Fibroblast of lung (primary cell): ENCODE data around the gene MACROD2. TPM values are rescaled to one million over a fixed set of nuclear protein-coding genes. Genes with fewer than 3 reads are reported as not detected.

Source experiments
- DNase-seq, 2 donors: peaks; one replicate each; pipeline versions ENCODE4 v3.0.0 to v3.0.0-alpha.2; 2010; ENCODE audit warnings: low read depth in 2 of 2
- H2AFZ ChIP-seq: 2 replicates; pipeline ENCODE4 v1.5.1; 2012; ENCODE audit warnings: low read length, control low read depth, inconsistent platforms
- H3K27ac ChIP-seq: 2 replicates; pipeline ENCODE4 v1.5.1; 2011; ENCODE audit warnings: low read length, control low read depth; ENCODE audit not compliant: insufficient read depth
- H3K27me3 ChIP-seq: 2 replicates; pipeline ENCODE4 v1.5.1; 2011; ENCODE audit warnings: mild to moderate bottlenecking, low read length; ENCODE audit not compliant: control insufficient read depth, insufficient read depth
- H3K36me3 ChIP-seq: 2 replicates; pipeline ENCODE4 v1.5.1; 2011; ENCODE audit warnings: low read length; ENCODE audit not compliant: control insufficient read depth, insufficient read depth
- H3K4me1 ChIP-seq: 2 replicates; pipeline ENCODE4 v1.5.1; 2011; ENCODE audit warnings: low read length; ENCODE audit not compliant: control insufficient read depth, insufficient read depth; ENCODE audit errors: extremely low read depth
- H3K4me2 ChIP-seq: 2 replicates; pipeline ENCODE4 v1.5.1; 2011; ENCODE audit warnings: low read length, control low read depth; ENCODE audit not compliant: insufficient read depth; ENCODE audit errors: extremely low read depth
- H3K4me3 ChIP-seq, 4 experiments: fragments of 200-600 bp in 1 of 4; sonication (generic) in 1 of 4; replicated peaks in 1 of 4; 2 replicates each; pipeline ENCODE4 v1.5.1; 2011 to 2016; ENCODE audit warnings: low read length in 4 of 4, low read depth in 3 of 4, mild to moderate bottlenecking in 3 of 4, control low read depth in 2 of 4, inconsistent platforms in 1 of 4, mixed read lengths in 1 of 4; ENCODE audit not compliant: insufficient read depth in 1 of 4; ENCODE audit errors: control extremely low read depth in 1 of 4
- H3K79me2 ChIP-seq: 2 replicates; pipeline ENCODE4 v1.5.1; 2012; ENCODE audit warnings: mild to moderate bottlenecking, low read length, inconsistent platforms; ENCODE audit not compliant: control insufficient read depth, insufficient read depth
- H3K9ac ChIP-seq: 2 replicates; pipeline ENCODE4 v1.5.1; 2011; ENCODE audit warnings: mild to moderate bottlenecking, low read length, control low read depth; ENCODE audit not compliant: insufficient read depth
- H3K9me3 ChIP-seq: 2 replicates; pipeline ENCODE4 v1.5.1; 2012; ENCODE audit warnings: low read depth, low read length; ENCODE audit not compliant: control insufficient read depth, insufficient read depth
- H4K20me1 ChIP-seq: 2 replicates; pipeline ENCODE4 v1.5.1; 2011; ENCODE audit warnings: low read length; ENCODE audit not compliant: control insufficient read depth, insufficient read depth; ENCODE audit errors: extremely low read depth
- EZH2 ChIP-seq: IDR thresholded peaks from 2 replicates; pipeline ENCODE4 v1.5.1; 2012; ENCODE audit warnings: low read length, control low read depth, mild to moderate bottlenecking; ENCODE audit errors: missing control alignments
- polyA plus RNA-seq, 2 donors: library from polyadenylated mRNA; depleted of rRNA in 1 of 2; stranded (reverse) in 1 of 2; unstranded in 1 of 2; fragments of >200 nt; gene quantifications; 2 replicates each; pipeline ENCODE4 v1.2.1, GENCODE V29; 2011 to 2012; ENCODE audit warnings: missing spikeins in 1 of 2
- total RNA-seq: library from RNA; depleted of rRNA; stranded (reverse); fragments of >200 nt; gene quantifications from 2 replicates; pipeline ENCODE4 v1.2.1, GENCODE V29; 2014
- TF ChIP-seq, protein P1 (sequence below), 2 donors: IDR thresholded peaks in 1 of 2; conservative IDR thresholded peaks in 1 of 2; 1 replicate in 1 of 2; 2 replicates in 1 of 2; pipeline ENCODE4 v1.5.1; 2011 to 2012; ENCODE audit warnings: low read length in 2 of 2, control low read depth in 1 of 2, inconsistent platforms in 1 of 2, low read depth in 1 of 2, mild to moderate bottlenecking in 1 of 2

The MACROD2 gene
- total and polyA plus RNA-seq, 2 donors (not counting 1 experiment from before 2014, with no cell fraction given), result 0.54 to 1.7 TPM

DNA sequence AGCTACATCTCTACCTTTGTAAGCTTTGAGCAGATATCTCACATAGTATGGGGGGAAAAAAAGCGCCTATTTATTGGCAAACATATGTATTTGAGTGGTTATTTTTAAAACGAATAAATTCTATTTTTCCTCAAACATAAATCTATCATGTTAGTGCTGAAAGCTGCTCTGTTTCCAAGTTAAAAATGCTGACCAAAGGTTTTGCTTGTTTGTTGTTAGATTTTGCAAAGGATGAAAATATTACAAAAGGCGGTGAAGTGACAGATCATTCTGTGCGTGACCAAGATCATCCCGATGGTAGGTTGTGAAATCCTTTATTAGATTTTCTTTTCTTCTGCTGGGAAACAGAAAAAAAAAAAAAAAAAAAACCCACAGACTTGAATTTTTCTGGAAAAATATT lies 1972.0 kb downstream of the MACROD2 start:
- no peaks in the 10 kb centered on the region for H3K9me3 ChIP-seq
- H3K4me2 ChIP-seq, result no peak overlapping the region
- H3K27ac ChIP-seq, result no peak overlapping the region
- no peaks in the 10 kb centered on the region for H4K20me1 ChIP-seq
- no peak for DNase-seq
- H3K4me1 ChIP-seq, result no peaks in the 10 kb centered on the region
- no peak overlapping the region for H3K4me3 ChIP-seq
- no peaks in the 10 kb centered on the region for H3K36me3 ChIP-seq
- H3K9ac ChIP-seq, result no peak overlapping the region
- TF ChIP-seq, protein P1, sequence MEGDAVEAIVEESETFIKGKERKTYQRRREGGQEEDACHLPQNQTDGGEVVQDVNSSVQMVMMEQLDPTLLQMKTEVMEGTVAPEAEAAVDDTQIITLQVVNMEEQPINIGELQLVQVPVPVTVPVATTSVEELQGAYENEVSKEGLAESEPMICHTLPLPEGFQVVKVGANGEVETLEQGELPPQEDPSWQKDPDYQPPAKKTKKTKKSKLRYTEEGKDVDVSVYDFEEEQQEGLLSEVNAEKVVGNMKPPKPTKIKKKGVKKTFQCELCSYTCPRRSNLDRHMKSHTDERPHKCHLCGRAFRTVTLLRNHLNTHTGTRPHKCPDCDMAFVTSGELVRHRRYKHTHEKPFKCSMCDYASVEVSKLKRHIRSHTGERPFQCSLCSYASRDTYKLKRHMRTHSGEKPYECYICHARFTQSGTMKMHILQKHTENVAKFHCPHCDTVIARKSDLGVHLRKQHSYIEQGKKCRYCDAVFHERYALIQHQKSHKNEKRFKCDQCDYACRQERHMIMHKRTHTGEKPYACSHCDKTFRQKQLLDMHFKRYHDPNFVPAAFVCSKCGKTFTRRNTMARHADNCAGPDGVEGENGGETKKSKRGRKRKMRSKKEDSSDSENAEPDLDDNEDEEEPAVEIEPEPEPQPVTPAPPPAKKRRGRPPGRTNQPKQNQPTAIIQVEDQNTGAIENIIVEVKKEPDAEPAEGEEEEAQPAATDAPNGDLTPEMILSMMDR (conservative IDR thresholded peaks at IDR 0.05 in 1 of 2, IDR thresholded peaks at IDR 0.05 in 1 of 2; ENCODE audit: low read depth in 1 of 2, low read length in 2 of 2), result no peak
- TF ChIP-seq EZH2, result no peak
- H3K27me3 ChIP-seq, result no peaks in the 10 kb centered on the region
- no peaks in the 10 kb centered on the region for H3K79me2 ChIP-seq
- H2AFZ ChIP-seq, result no peak overlapping the region

DNA sequence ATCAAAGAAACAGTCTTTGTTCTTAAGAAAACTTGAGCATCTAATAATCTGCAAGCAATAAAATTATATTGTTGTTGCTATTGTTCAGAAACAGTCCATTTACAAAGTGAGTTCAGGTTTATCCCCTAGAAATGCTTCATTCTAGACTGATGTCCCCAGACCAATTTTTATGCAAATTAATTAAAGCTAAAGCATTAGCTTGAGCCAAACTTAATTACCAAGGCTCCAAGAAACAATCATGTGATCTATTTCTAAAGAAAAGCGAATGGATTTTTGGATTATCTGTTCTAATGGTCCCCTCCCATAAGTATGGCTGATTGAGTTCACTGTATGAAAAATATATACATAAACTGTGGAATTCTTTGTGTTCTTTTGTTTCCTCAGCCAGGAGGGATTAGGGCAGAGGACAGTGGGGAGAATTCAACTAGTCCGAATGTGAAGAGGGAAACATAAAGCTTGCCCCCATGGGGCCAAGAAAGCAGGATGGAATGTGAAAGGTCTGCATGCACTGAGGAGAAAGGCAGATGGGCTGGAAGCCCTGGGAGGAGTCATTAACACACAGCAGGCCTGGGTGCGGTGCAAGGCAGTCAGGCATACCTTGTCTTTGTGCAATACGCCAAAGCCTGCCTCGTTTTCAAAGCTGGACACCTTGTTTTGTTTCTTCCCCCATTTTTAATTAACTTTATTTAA lies 1980.9 kb downstream of the MACROD2 start:
- Histone ChIP-seq H3K4me1 (no peaks in the 10 kb centered on the region), H2AFZ (no peak overlapping the region), H3K79me2 (no peaks in the 10 kb centered on the region), H3K36me3 (no peaks in the 10 kb centered on the region), H3K9ac (no peak overlapping the region), H3K9me3 (no peaks in the 10 kb centered on the region), H3K27me3 (no peaks in the 10 kb centered on the region), H3K4me2 (no peak overlapping the region), H3K4me3 (no peak overlapping the region), H3K27ac (no peak overlapping the region), H4K20me1 (no peaks in the 10 kb centered on the region)
- DNase-seq, result no peak
- TF ChIP-seq EZH2, result no peak
- TF ChIP-seq, protein P1 (conservative IDR thresholded peaks at IDR 0.05 in 1 of 2, IDR thresholded peaks at IDR 0.05 in 1 of 2; ENCODE audit: low read depth in 1 of 2, low read length in 2 of 2), result no peak

DNA sequence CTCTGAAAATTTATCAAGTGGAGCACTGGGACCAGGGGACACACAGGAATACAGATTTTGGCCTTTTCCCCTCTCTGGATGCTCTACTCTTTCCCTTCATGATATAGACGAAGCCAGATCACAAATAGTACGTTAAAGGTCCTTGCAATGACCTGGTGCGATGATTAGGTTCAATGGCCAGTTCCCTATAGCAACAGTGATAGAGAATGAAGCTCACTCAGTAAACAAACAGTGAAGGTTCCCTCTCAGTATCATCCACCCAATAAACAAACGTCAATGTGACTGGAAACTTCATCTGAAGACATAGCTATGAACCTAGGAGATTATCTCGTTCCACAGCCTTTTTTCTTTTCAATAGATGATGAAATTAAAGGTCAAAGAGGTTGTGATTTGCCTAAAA lies 1981.7 kb downstream of the MACROD2 start:
- Histone ChIP-seq H3K27ac (no peak overlapping the region), H3K4me1 (no peaks in the 10 kb centered on the region), H3K79me2 (no peaks in the 10 kb centered on the region), H3K36me3 (no peaks in the 10 kb centered on the region), H3K9me3 (no peaks in the 10 kb centered on the region), H3K4me2 (no peak overlapping the region), H4K20me1 (no peaks in the 10 kb centered on the region), H2AFZ (no peak overlapping the region), H3K9ac (no peak overlapping the region), H3K27me3 (no peaks in the 10 kb centered on the region), H3K4me3 (no peak overlapping the region)
- TF ChIP-seq, protein P1 (conservative IDR thresholded peaks at IDR 0.05 in 1 of 2, IDR thresholded peaks at IDR 0.05 in 1 of 2; ENCODE audit: low read depth in 1 of 2, low read length in 2 of 2), result no peak
- TF ChIP-seq EZH2, result no peak
- no peak for DNase-seq
